ENCODE measurements around the gene DLG5. TPM values are rescaled to one million over a fixed set of nuclear protein-coding genes. Genes with fewer than 3 reads are reported as not detected.

Gene DLG5
- polyA plus RNA-seq, 3 donors, result 0.14 to 0.77 TPM; not detected in 1

GRCh38 chr10:77799352-77799751 lies 127.2 kb downstream of the DLG5 start:
- H3K79me2 ChIP-seq (ENCODE audit: insufficient read depth, low read length), result no peaks in the 10 kb centered on the region
- no peak overlapping the region for H3K4me3 Mint-ChIP-seq
- no peak overlapping the region for H3K4me2 ChIP-seq (replicated peaks; ENCODE audit: extremely low read depth, low read length, poor library complexity, severe bottlenecking)
- no peak overlapping the region for H2AFZ ChIP-seq (ENCODE audit: insufficient read depth, low read depth, low read length, poor library complexity, severe bottlenecking)
- H3K4me1 ChIP-seq (ENCODE audit: control insufficient read depth in 1 of 2, insufficient read depth in 2 of 2, low read length in 2 of 2), result no peaks in the 10 kb centered on the region
- H4K20me1 ChIP-seq (ENCODE audit: insufficient read depth, low read length), result no peaks in the 10 kb centered on the region
- DNase-seq, result no peak
- H3K9ac ChIP-seq (ENCODE audit: insufficient read depth, low read length, poor library complexity, severe bottlenecking), result no peak overlapping the region
- H3K27ac ChIP-seq (ENCODE audit: low read depth in 1 of 2, low read length in 2 of 2), result no peak overlapping the region
- TF ChIP-seq, protein P1, sequence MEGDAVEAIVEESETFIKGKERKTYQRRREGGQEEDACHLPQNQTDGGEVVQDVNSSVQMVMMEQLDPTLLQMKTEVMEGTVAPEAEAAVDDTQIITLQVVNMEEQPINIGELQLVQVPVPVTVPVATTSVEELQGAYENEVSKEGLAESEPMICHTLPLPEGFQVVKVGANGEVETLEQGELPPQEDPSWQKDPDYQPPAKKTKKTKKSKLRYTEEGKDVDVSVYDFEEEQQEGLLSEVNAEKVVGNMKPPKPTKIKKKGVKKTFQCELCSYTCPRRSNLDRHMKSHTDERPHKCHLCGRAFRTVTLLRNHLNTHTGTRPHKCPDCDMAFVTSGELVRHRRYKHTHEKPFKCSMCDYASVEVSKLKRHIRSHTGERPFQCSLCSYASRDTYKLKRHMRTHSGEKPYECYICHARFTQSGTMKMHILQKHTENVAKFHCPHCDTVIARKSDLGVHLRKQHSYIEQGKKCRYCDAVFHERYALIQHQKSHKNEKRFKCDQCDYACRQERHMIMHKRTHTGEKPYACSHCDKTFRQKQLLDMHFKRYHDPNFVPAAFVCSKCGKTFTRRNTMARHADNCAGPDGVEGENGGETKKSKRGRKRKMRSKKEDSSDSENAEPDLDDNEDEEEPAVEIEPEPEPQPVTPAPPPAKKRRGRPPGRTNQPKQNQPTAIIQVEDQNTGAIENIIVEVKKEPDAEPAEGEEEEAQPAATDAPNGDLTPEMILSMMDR (IDR thresholded peaks at IDR 0.05), result no peak
- H3K4me3 ChIP-seq (replicated peaks in 1 of 3; ENCODE audit: low read depth in 2 of 3, low read length in 3 of 3), result no peak overlapping the region
- H3K9me3 ChIP-seq (replicated peaks in 1 of 2; ENCODE audit: control insufficient read depth in 1 of 2, insufficient read depth in 1 of 2, low read length in 2 of 2), result no peaks in the 10 kb centered on the region
- peaks cover 0 to 3% (median 0%) of the 10 kb centered on the region in 3 donors for H3K27me3 Mint-ChIP-seq (ENCODE audit: low read depth in 3 of 3)
- no peak overlapping the region for H3K27ac Mint-ChIP-seq
- WGBS (ENCODE audit: insufficient coverage), result 96% methylated on average over 3 of the region's 5 CpGs
- no peaks in the 10 kb centered on the region for H3K36me3 ChIP-seq (replicated peaks in 1 of 2; ENCODE audit: control insufficient read depth in 1 of 2, insufficient read depth in 2 of 2, low read length in 2 of 2)
- no peaks in the 10 kb centered on the region for H3K27me3 ChIP-seq (ENCODE audit: control insufficient read depth in 2 of 2, insufficient read depth in 2 of 2, low read length in 2 of 2)
- intact Hi-C loops (cut with micrococcal nuclease), result no loop called here
- no peaks in the 10 kb centered on the region for H3K9me3 Mint-ChIP-seq
- no peaks in the 10 kb centered on the region for H3K4me1 Mint-ChIP-seq
- no peaks in the 10 kb centered on the region for H3K36me3 Mint-ChIP-seq

DNA sequence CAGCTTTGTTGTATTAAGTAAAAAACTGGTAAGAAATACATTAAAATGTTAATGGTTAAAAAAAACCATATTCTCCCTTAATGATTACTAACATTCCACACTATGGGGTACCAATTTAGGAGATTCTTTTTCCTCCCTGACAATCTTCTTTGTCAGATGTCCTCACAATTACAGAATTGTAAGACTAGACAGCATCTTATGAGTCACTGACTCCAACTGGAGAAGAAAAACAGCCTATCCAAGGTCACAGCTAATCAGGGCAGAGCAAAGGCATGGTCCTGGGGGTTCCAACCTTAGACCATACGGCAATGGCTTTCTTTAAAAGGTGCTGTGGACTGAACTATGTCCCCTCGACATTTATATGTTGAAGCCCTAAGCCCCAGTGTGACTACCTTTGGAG lies 127.6 kb downstream of the DLG5 start:
- TF ChIP-seq, protein P1 (IDR thresholded peaks at IDR 0.05), result no peak
- Histone ChIP-seq H3K4me2 (replicated peaks; ENCODE audit: extremely low read depth, low read length, poor library complexity, severe bottlenecking) (no peak overlapping the region), H3K79me2 (ENCODE audit: insufficient read depth, low read length) (no peaks in the 10 kb centered on the region), H3K27me3 (ENCODE audit: control insufficient read depth in 2 of 2, insufficient read depth in 2 of 2, low read length in 2 of 2) (no peaks in the 10 kb centered on the region), H3K4me1 (ENCODE audit: control insufficient read depth in 1 of 2, insufficient read depth in 2 of 2, low read length in 2 of 2) (no peaks in the 10 kb centered on the region), H3K9ac (ENCODE audit: insufficient read depth, low read length, poor library complexity, severe bottlenecking) (no peak overlapping the region), H2AFZ (ENCODE audit: insufficient read depth, low read depth, low read length, poor library complexity, severe bottlenecking) (no peak overlapping the region), H3K9me3 (replicated peaks in 1 of 2; ENCODE audit: control insufficient read depth in 1 of 2, insufficient read depth in 1 of 2, low read length in 2 of 2) (no peaks in the 10 kb centered on the region), H3K36me3 (replicated peaks in 1 of 2; ENCODE audit: control insufficient read depth in 1 of 2, insufficient read depth in 2 of 2, low read length in 2 of 2) (no peaks in the 10 kb centered on the region), H3K4me3 (replicated peaks in 1 of 3; ENCODE audit: low read depth in 2 of 3, low read length in 3 of 3) (no peak overlapping the region), H3K27ac (ENCODE audit: low read depth in 1 of 2, low read length in 2 of 2) (no peak overlapping the region), H4K20me1 (ENCODE audit: insufficient read depth, low read length) (no peaks in the 10 kb centered on the region)
- intact Hi-C loops (cut with micrococcal nuclease), result no loop called here
- Mint-ChIP-seq H3K36me3 (no peaks in the 10 kb centered on the region), H3K4me3 (no peak overlapping the region), H3K27ac (no peak overlapping the region), H3K27me3 (ENCODE audit: low read depth in 3 of 3) (peaks cover 0 to 3% (median 0%) of the 10 kb centered on the region in 3 donors), H3K4me1 (no peaks in the 10 kb centered on the region), H3K9me3 (no peaks in the 10 kb centered on the region)
- no peak for DNase-seq
- WGBS (ENCODE audit: insufficient coverage), result 94% methylated on average over 2 of the region's 2 CpGs

All from CD14-positive monocyte (primary cell).